ENCODE data around the gene FAM3A. TPM values are rescaled to one million over a fixed set of nuclear protein-coding genes. Genes with fewer than 3 reads are reported as not detected.
A peak's percentile ranks its signal among the peaks of the same experiment; 100 is the strongest.

Gene FAM3A
- total and polyA plus RNA-seq, 2 of the 4 experiments (the other 2 are of a cell fraction), result 14.0 to 47.2 TPM

- DNase-seq (no peak), ATAC-seq (ENCODE audit: low read depth) (no peak; the same call in 1 of the 2 replicates)
- Histone ChIP-seq H4K5ac (ENCODE audit: low read depth, low read length) (peak overlapping the region; percentile 39; the same call in 1 of the 2 replicates), H3K9me3 (ENCODE audit: control insufficient read depth, insufficient read depth, low read length) (no peaks in the 10 kb centered on the region), H3K18ac (ENCODE audit: low read depth, low read length) (no peak overlapping the region; the same call in 1 of the 2 replicates), H2AK5ac (ENCODE audit: low read depth, low read length) (peak overlapping the region; percentile 10; the same call in 1 of the 2 replicates), H3K14ac (replicated peaks; ENCODE audit: low read depth, low read length) (no peak overlapping the region), H3K27ac (ENCODE audit: insufficient read depth, low read length) (peak overlapping the region; percentile 87; the same call in 1 of the 2 replicates), H3K4me3 (ENCODE audit: insufficient read depth, low read depth, low read length) (no peak overlapping the region), H3K4me2 (ENCODE audit: low read depth, low read length) (peak overlapping the region; percentile 27; the same call in 1 of the 2 replicates), H3K23ac (ENCODE audit: low read depth, low read length) (no peak overlapping the region), H2BK20ac (ENCODE audit: low read depth, low read length) (no peak overlapping the region), H2AK9ac (replicated peaks; ENCODE audit: low read depth, low read length, poor library complexity) (peak overlapping the region; percentile 72), H3K36me3 (ENCODE audit: control insufficient read depth, insufficient read depth, low read length) (no peaks in the 10 kb centered on the region), H3K27me3 (ENCODE audit: control insufficient read depth, insufficient read depth, low read length) (no peaks in the 10 kb centered on the region), H2AFZ (replicated peaks; ENCODE audit: low read length, poor library complexity) (peak overlapping the region; percentile 70), H2BK120ac (ENCODE audit: low read depth, low read length) (no peak overlapping the region), H3K4ac (ENCODE audit: low read depth, low read length) (peak overlapping the region; percentile 45; the same call in 1 of the 2 replicates), H3K56ac (ENCODE audit: extremely low read depth, insufficient read depth, low read length) (no peak overlapping the region), H4K91ac (ENCODE audit: insufficient read depth, low read depth, low read length) (peak overlapping the region; percentile 73), H3K79me1 (ENCODE audit: low read depth in 1 of 2, low read length in 2 of 2) (peaks cover 8 to 12% of the 10 kb centered on the region in 2 experiments; a peak in 2 of 4 replicates), H2BK15ac (ENCODE audit: low read depth, low read length) (no peak overlapping the region), H4K8ac (ENCODE audit: low read depth in 2 of 2, low read length in 2 of 2) (peak overlapping the region; percentile 40 to 83; a peak in 2 of 4 replicates), H3K9me1 (ENCODE audit: insufficient read depth, low read length) (peaks cover 3% of the 10 kb centered on the region), H3K9ac (ENCODE audit: low read depth, low read length) (peak overlapping the region; percentile 41; the same call in 1 of the 2 replicates), H2BK5ac (ENCODE audit: low read depth, low read length, poor library complexity, severe bottlenecking) (no peak overlapping the region), H3K4me1 (ENCODE audit: control insufficient read depth, insufficient read depth, low read length) (peaks cover 8% of the 10 kb centered on the region; the same call in 1 of the 2 replicates), H4K20me1 (ENCODE audit: insufficient read depth, low read length) (no peaks in the 10 kb centered on the region)
- TF ChIP-seq MXI1 (IDR thresholded peaks at IDR 0.05; ENCODE audit: borderline replicate concordance, low read depth, low read length) (no peak), RCOR1 (IDR thresholded peaks at IDR 0.05; ENCODE audit: insufficient replicate concordance, low read length) (no peak), CHD1 (IDR thresholded peaks at IDR 0.05; ENCODE audit: low read depth, low read length) (no peak), BHLHE40 (IDR thresholded peaks at IDR 0.05; ENCODE audit: low read depth, low read length) (no peak)
- TF ChIP-seq, protein P1, sequence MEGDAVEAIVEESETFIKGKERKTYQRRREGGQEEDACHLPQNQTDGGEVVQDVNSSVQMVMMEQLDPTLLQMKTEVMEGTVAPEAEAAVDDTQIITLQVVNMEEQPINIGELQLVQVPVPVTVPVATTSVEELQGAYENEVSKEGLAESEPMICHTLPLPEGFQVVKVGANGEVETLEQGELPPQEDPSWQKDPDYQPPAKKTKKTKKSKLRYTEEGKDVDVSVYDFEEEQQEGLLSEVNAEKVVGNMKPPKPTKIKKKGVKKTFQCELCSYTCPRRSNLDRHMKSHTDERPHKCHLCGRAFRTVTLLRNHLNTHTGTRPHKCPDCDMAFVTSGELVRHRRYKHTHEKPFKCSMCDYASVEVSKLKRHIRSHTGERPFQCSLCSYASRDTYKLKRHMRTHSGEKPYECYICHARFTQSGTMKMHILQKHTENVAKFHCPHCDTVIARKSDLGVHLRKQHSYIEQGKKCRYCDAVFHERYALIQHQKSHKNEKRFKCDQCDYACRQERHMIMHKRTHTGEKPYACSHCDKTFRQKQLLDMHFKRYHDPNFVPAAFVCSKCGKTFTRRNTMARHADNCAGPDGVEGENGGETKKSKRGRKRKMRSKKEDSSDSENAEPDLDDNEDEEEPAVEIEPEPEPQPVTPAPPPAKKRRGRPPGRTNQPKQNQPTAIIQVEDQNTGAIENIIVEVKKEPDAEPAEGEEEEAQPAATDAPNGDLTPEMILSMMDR (conservative IDR thresholded peaks at IDR 0.05; ENCODE audit: low read depth, low read length), result no peak
- ChIA-PET CTCF (no interaction called here), POLR2A (ENCODE audit: unreplicated experiment) (no interaction called here)
- WGBS, 2 experiments (ENCODE audit: extremely low coverage in 2 of 2, insufficient read length in 1 of 2), result 49% methylated on average over 14 of the region's 25 CpGs; no CpG with 5 or more reads in 1 of the 2 experiments
- no TSS peak for BruUV-seq (replicated peaks)
- intact Hi-C loops (cut with micrococcal nuclease) (loop anchor here (2.0 kb wide), 2 partner anchors 26 to 30 kb away; partner anchors contain the start of genes G6PD, IKBKG and SLC10A3), dilution Hi-C loops (cut with HindIII; ENCODE audit: low sequenced_read_pairs, unreplicated experiment) (no loop called here), in situ Hi-C loops (cut with MboI; ENCODE audit: low sequenced_read_pairs) (no loop called here)
Measured at GRCh38 chrX:154517101-154517781, 1.2 kb upstream of the FAM3A start.
